SU-DHL-6 (cell line): ENCODE measurements around the gene SOX6.

Experiments
- H2AFZ ChIP-seq: fragments of 200-600 bp; sonication (generic); 2 replicates; pipeline ENCODE4 v1.6.1; 2014; ENCODE audit warnings: low read depth, mild to moderate bottlenecking, moderate library complexity, mixed read lengths, antibody characterized with exemption, low read length; ENCODE audit not compliant: severe bottlenecking
- H3F3A ChIP-seq: fragments of 200-600 bp; shearing (Covaris generic); 2 replicates; pipeline ENCODE4 v1.6.0; 2016; ENCODE audit warnings: antibody characterized with exemption, mild to moderate bottlenecking; ENCODE audit not compliant: insufficient read depth
- H3K27ac ChIP-seq: fragments of 200-600 bp; sonication (generic); 2 replicates; pipeline ENCODE4 v1.5.1; 2016; ENCODE audit warnings: low read depth, mild to moderate bottlenecking, low read length, moderate library complexity, mixed read lengths
- H3K27me3 ChIP-seq: fragments of 200-600 bp; sonication (generic), shearing (Covaris generic); 2 replicates; pipeline ENCODE4 v1.6.0; 2014; ENCODE audit warnings: mild to moderate bottlenecking, low read length
- H3K36me3 ChIP-seq: fragments of 200-600 bp; sonication (generic); 2 replicates; pipeline ENCODE4 v1.6.1; 2014; ENCODE audit warnings: mild to moderate bottlenecking, low read length, mixed read lengths
- H3K4me2 ChIP-seq: fragments of 300-600, 200-600 bp; shearing (Covaris generic), sonication (generic); 2 replicates; pipeline ENCODE4 v1.6.0; 2014; ENCODE audit warnings: low read length, low read depth, mild to moderate bottlenecking; ENCODE audit not compliant: poor library complexity, severe bottlenecking
- H3K4me3 ChIP-seq: fragments of 200-600 bp; sonication (generic); 2 replicates; pipeline ENCODE4 v1.5.1; 2014; ENCODE audit warnings: antibody characterized with exemption, low read length, mild to moderate bottlenecking, mixed read lengths; ENCODE audit not compliant: insufficient read depth, poor library complexity, severe bottlenecking
- H3K79me2 ChIP-seq: fragments of 200-600 bp; sonication (generic); 2 replicates; pipeline ENCODE4 v1.6.1; 2014; ENCODE audit warnings: mild to moderate bottlenecking, low read length, moderate library complexity; ENCODE audit not compliant: insufficient read depth
- H3K9ac ChIP-seq: fragments of 200-600 bp; sonication (generic); 2 replicates; pipeline ENCODE4 v1.7.0; 2014; ENCODE audit warnings: mild to moderate bottlenecking, low read length
- H3K9me2 ChIP-seq: fragments of 200-600 bp; sonication (generic); replicated peaks from 2 replicates; pipeline ENCODE4 v1.6.1; 2014; ENCODE audit warnings: low read length; ENCODE audit not compliant: insufficient read depth
- H3K9me3 ChIP-seq: fragments of 200-600 bp; sonication (generic); 2 replicates; pipeline ENCODE4 v1.6.1; 2014; ENCODE audit warnings: low read length, mixed read lengths; ENCODE audit not compliant: insufficient read depth
- H4K20me1 ChIP-seq: fragments of 200-600 bp; sonication (generic); 2 replicates; pipeline ENCODE4 v1.6.1; 2014; ENCODE audit warnings: low read depth, mild to moderate bottlenecking, antibody characterized with exemption, low read length, moderate library complexity, mixed read lengths
- EZH2phosphoT487 ChIP-seq: fragments of 200-600 bp; sonication (generic), shearing (Covaris generic); conservative IDR thresholded peaks from 2 replicates; pipeline ENCODE4 v1.6.1; 2018; ENCODE audit warnings: mild to moderate bottlenecking, antibody characterized with exemption, low read length, moderate library complexity, mixed read lengths
- TF ChIP-seq, protein P1 (sequence below): fragments of 200-600 bp; sonication (generic); IDR thresholded peaks from one replicate; pipeline ENCODE4 v1.5.1; 2017; ENCODE audit warnings: antibody characterized with exemption, mild to moderate bottlenecking, low read length, moderate library complexity; ENCODE audit not compliant: insufficient read depth, poor library complexity, severe bottlenecking

Gene SOX6

DNA sequence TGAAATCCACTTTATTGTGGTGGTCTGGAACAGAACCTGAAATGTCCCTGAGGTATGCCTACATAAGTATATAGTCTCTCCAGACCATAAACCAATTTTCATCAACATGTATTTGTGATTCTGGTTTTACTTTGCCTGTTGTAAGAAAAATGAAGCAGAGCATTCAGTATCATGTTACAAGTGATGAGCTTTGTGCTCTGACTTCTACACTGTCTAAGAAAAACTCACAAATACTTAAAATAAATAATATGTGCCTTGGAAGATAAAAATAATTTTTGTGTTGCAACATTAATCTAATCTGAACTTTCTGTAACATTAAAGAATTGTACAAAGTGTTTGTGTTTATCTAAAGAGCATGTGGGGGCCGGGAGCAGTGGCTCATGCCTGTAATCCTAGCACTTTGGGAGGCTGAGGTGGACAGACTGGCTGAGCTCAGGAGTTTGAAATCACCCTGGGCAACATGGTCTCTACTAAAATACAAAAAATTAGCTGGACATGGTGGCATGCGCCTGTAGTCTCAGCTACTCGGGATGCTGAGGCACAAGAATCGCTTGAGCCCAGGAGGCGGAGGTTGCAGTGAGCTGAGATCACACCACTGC lies 219.5 kb downstream of the SOX6 start:
- Histone ChIP-seq H4K20me1 (no peaks in the 10 kb centered on the region), H3K9me3 (no peaks in the 10 kb centered on the region), H3K36me3 (no peaks in the 10 kb centered on the region), H3K27me3 (no peaks in the 10 kb centered on the region), H3F3A (no peaks in the 10 kb centered on the region), H2AFZ (no peak overlapping the region), H3K79me2 (no peaks in the 10 kb centered on the region), H3K9me2 (0 out of 2 replicates have a peak, but pooled peaks cover 3% of the 10 kb centered on the region), H3K4me2 (no peak overlapping the region), H3K27ac (no peak overlapping the region), H3K4me3 (no peak overlapping the region), H3K9ac (no peak overlapping the region)
- TF ChIP-seq, protein P1, sequence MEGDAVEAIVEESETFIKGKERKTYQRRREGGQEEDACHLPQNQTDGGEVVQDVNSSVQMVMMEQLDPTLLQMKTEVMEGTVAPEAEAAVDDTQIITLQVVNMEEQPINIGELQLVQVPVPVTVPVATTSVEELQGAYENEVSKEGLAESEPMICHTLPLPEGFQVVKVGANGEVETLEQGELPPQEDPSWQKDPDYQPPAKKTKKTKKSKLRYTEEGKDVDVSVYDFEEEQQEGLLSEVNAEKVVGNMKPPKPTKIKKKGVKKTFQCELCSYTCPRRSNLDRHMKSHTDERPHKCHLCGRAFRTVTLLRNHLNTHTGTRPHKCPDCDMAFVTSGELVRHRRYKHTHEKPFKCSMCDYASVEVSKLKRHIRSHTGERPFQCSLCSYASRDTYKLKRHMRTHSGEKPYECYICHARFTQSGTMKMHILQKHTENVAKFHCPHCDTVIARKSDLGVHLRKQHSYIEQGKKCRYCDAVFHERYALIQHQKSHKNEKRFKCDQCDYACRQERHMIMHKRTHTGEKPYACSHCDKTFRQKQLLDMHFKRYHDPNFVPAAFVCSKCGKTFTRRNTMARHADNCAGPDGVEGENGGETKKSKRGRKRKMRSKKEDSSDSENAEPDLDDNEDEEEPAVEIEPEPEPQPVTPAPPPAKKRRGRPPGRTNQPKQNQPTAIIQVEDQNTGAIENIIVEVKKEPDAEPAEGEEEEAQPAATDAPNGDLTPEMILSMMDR: no peak
- TF ChIP-seq EZH2phosphoT487: no peak

DNA sequence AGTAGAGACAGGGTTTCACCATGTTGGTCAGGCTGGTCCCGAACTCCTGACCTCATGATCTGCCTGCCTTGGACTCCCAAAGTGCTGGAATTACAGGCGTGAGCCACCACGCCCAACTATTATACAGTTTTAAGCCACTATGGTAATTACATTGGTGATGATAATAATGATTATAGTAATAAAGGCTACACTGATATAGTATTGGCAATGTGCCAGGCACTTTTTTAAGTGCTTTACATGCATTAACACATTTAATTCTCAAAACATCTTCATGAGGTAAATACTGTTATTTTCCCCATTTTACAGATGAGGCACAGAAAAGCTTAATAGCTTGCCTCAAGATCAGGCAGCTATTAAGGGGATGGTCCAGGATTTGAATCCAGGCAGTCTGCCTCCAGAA lies 222.5 kb downstream of the SOX6 start:
- H3K4me2 ChIP-seq: no peak overlapping the region
- TF ChIP-seq, protein P1: no peak
- TF ChIP-seq EZH2phosphoT487: no peak
- H3K9me2 ChIP-seq: no peaks in the 10 kb centered on the region
- no peak overlapping the region for H3K9ac ChIP-seq
- no peaks in the 10 kb centered on the region for H3K9me3 ChIP-seq
- H3K79me2 ChIP-seq: no peaks in the 10 kb centered on the region
- H3K36me3 ChIP-seq: no peaks in the 10 kb centered on the region
- H3K27me3 ChIP-seq: no peaks in the 10 kb centered on the region
- H4K20me1 ChIP-seq: no peaks in the 10 kb centered on the region
- no peak overlapping the region for H3K4me3 ChIP-seq
- no peak overlapping the region for H2AFZ ChIP-seq
- no peaks in the 10 kb centered on the region for H3F3A ChIP-seq
- no peak overlapping the region for H3K27ac ChIP-seq

DNA sequence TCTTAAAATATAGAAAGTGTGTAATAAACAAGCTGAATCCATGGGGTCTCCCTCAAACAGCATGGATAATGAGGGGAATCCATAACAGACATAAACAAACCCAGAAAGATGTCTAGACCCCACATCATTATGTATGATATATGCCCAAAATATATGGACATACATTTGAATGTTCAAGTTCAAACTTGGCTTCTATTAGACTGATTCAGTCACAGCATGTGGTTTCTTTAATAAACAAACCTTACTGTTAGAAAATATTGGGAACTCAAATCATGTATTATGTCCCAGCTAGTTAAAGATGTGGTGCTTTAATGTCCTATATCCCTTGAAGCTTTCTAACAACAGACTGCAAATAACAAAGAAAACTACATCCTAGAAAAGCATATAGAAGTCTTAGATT lies 228.6 kb downstream of the SOX6 start:
- H3K36me3 ChIP-seq: no peaks in the 10 kb centered on the region
- H3K27ac ChIP-seq: no peak overlapping the region
- H3K9ac ChIP-seq: no peak overlapping the region

More for the DNA sequence above, 228.6 kb downstream of the SOX6 start:
- H3K4me2 ChIP-seq: no peak overlapping the region
- H3K9me3 ChIP-seq: no peaks in the 10 kb centered on the region
- H3F3A ChIP-seq: no peaks in the 10 kb centered on the region
- no peak overlapping the region for H3K4me3 ChIP-seq
- TF ChIP-seq, protein P1: no peak
- no peak for TF ChIP-seq EZH2phosphoT487
- H3K9me2 ChIP-seq: no peaks in the 10 kb centered on the region
- H3K27me3 ChIP-seq: no peaks in the 10 kb centered on the region
- H3K79me2 ChIP-seq: no peaks in the 10 kb centered on the region
- H4K20me1 ChIP-seq: no peaks in the 10 kb centered on the region
- H2AFZ ChIP-seq: no peak overlapping the region
